Lung (tissue), 12 donors: ENCODE results near the gene SEC14L5. TPM values are rescaled to one million over a fixed set of nuclear protein-coding genes. Genes with fewer than 3 reads are reported as not detected.

Experiments used
- ATAC-seq: fragments of 200-7000 bp; cut with Tn5 transposase; one replicate; pipeline ENCODE4 v1.9.1; 2020; ENCODE audit warnings: moderate number of reproducible peaks; ENCODE audit not compliant: insufficient read depth, low FRiP score
- DNase-seq, 3 donors: peaks; one replicate each; pipeline ENCODE4 v3.0.0-alpha.2; 2013 to 2017
- H3K27ac ChIP-seq, 2 donors: one replicate each; pipeline ENCODE4 v1.5.1; 2013; ENCODE audit warnings: mild to moderate bottlenecking in 2 of 2, moderate library complexity in 2 of 2, control low read depth in 1 of 2, inconsistent platforms in 1 of 2, low read depth in 1 of 2, low read length in 1 of 2
- H3K27me3 ChIP-seq, 3 donors: one replicate each; pipeline ENCODE4 v1.5.1; 2013; ENCODE audit warnings: low read length in 2 of 3; ENCODE audit not compliant: control insufficient read depth in 3 of 3, insufficient read depth in 3 of 3
- H3K36me3 ChIP-seq, 4 donors: one replicate each; pipeline ENCODE4 v1.5.1; 2013; ENCODE audit warnings: low read length in 4 of 4, mild to moderate bottlenecking in 1 of 4, moderate library complexity in 1 of 4; ENCODE audit not compliant: control insufficient read depth in 4 of 4, insufficient read depth in 4 of 4
- H3K4me1 ChIP-seq, 5 donors: one replicate each; pipeline ENCODE4 v1.5.1; 2013; ENCODE audit warnings: low read length in 5 of 5, mild to moderate bottlenecking in 2 of 5, moderate library complexity in 1 of 5; ENCODE audit not compliant: control insufficient read depth in 5 of 5, insufficient read depth in 5 of 5
- H3K4me3 ChIP-seq: one replicate; pipeline ENCODE4 v1.5.1; 2013; ENCODE audit warnings: mild to moderate bottlenecking, control low read depth, moderate library complexity
- H3K9ac ChIP-seq, 2 donors: one replicate each; pipeline ENCODE4 v1.5.1; 2013; ENCODE audit warnings: low read length in 2 of 2, control low read depth in 1 of 2; ENCODE audit not compliant: insufficient read depth in 1 of 2
- H3K9me3 ChIP-seq, 4 donors: one replicate each; pipeline ENCODE4 v1.5.1; 2013; ENCODE audit warnings: low read length in 3 of 4, mild to moderate bottlenecking in 1 of 4, moderate library complexity in 1 of 4; ENCODE audit not compliant: control insufficient read depth in 4 of 4, insufficient read depth in 3 of 4
- WGBS, 2 donors: extraction: QIAGEN DNeasy Blood & Tissue Kit; methylation state at CpG; one replicate each; pipeline ENCODE4 v1.1.7; 2013; 5-methylcytosine and 5-hydroxymethylcytosine counted together
- polyA plus RNA-seq, 2 donors: library from polyadenylated mRNA; stranded (reverse); fragments of 200-250 nt; gene quantifications; one replicate each; pipeline ENCODE4 v1.2.1, GENCODE V29; 2013
- total RNA-seq, 2 donors: library from RNA; depleted of rRNA in 1 of 2; stranded (reverse); fragments of >200 nt in 1 of 2; gene quantifications; one replicate each; pipeline ENCODE4 v1.2.1, GENCODE V29; 2014 to 2021
- TF ChIP-seq, protein P1 (sequence below): IDR thresholded peaks from 2 replicates; pipeline ENCODE4 v1.5.1; 2012; ENCODE audit warnings: mild to moderate bottlenecking; ENCODE audit errors: control extremely low read depth, extremely low read depth
- donor health status: control.
- donor health status: control.
- donor health status: Bipolar disorder and iron deficiency.
- donor health status: healthy.
- donor health status: DM: yes; HTN: yes; CAD: no.

SEC14L5 gene
- total and polyA plus RNA-seq, 4 donors = 0.10 to 0.98 (median 0.28) TPM

DNA sequence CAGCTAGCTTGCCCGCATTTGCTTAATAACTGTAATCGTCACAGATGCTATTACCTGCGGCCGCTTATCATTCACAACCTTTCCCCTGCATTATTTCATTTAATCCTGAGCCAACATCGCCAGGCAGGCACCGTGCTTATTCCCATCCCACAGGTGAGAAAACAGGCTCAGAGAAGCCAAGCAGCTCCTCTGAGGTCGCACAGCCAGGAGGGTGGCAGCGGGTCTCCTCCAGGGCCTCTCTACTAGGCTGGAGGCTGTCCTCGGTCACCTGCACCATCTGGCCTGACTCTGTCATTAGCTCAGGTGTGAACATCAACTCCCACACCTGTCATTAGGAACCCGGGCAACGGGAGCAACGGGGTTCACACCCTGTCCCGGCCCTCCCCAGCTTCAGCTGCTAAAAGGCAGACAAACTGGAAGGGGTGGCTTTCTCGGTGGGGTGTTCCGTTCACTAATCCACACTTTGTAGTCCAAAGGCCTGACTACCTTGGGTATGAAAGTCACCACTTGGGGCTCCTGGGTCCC, 24.2 kb upstream of the SEC14L5 start:
- no peaks in the 10 kb centered on the region for H3K36me3 ChIP-seq
- no peak for ATAC-seq
- H3K27me3 ChIP-seq = peaks cover 0 to 13% (median 5%) of the 10 kb centered on the region in 3 donors
- H3K9ac ChIP-seq = no peak overlapping the region
- TF ChIP-seq, protein P1, sequence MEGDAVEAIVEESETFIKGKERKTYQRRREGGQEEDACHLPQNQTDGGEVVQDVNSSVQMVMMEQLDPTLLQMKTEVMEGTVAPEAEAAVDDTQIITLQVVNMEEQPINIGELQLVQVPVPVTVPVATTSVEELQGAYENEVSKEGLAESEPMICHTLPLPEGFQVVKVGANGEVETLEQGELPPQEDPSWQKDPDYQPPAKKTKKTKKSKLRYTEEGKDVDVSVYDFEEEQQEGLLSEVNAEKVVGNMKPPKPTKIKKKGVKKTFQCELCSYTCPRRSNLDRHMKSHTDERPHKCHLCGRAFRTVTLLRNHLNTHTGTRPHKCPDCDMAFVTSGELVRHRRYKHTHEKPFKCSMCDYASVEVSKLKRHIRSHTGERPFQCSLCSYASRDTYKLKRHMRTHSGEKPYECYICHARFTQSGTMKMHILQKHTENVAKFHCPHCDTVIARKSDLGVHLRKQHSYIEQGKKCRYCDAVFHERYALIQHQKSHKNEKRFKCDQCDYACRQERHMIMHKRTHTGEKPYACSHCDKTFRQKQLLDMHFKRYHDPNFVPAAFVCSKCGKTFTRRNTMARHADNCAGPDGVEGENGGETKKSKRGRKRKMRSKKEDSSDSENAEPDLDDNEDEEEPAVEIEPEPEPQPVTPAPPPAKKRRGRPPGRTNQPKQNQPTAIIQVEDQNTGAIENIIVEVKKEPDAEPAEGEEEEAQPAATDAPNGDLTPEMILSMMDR = no peak
- no peak overlapping the region for H3K4me3 ChIP-seq
- H3K9me3 ChIP-seq = no peaks in the 10 kb centered on the region
- 80 to 88% methylated on average over 15 of the region's 15 CpGs for WGBS, 2 donors
- no peak for DNase-seq
- peaks cover 0 to 20% (median 12%) of the 10 kb centered on the region in 5 donors for H3K4me1 ChIP-seq
- H3K27ac ChIP-seq = peak overlapping the region in 1 of 2 donors; percentile 0

DNA sequence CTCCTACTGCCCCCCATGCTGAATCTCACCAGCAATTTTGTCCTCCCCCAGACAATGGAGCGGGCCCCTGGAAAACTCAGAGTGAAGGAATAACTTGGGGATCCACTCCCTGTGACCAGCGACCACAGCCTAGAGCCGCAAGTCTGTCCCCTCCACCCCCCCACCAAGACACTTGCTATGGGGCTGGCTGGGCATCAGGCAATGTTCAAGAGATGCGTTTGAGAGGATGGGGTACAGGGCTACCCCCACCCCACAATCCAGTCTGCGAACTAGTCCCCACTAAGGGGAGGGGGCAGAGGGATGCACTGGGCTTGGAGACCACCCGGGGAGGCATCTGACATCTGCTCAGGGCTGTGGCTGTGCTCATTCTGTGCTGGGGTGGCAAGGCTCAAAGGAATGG, 23.5 kb upstream of the SEC14L5 start:
- TF ChIP-seq, protein P1 = no peak
- ATAC-seq = no peak
- Histone ChIP-seq H3K27ac (no peak overlapping the region), H3K9ac (no peak overlapping the region), H3K4me3 (no peak overlapping the region), H3K36me3 (no peaks in the 10 kb centered on the region), H3K27me3 (peaks cover 0 to 13% (median 5%) of the 10 kb centered on the region in 3 donors), H3K9me3 (no peaks in the 10 kb centered on the region), H3K4me1 (peaks cover 0 to 20% (median 12%) of the 10 kb centered on the region in 5 donors)
- DNase-seq = no peak
- 84 to 93% methylated on average over 6 of the region's 6 CpGs for WGBS, 2 donors

GRCh38 chr16:4935241-4935855, 22.8 kb upstream of the SEC14L5 start:
- peak overlapping the region in 1 of 2 donors; percentile 88 for H3K27ac ChIP-seq
- peak overlapping the region; percentile 23 for H3K4me3 ChIP-seq
- H3K9me3 ChIP-seq = no peaks in the 10 kb centered on the region
- H3K36me3 ChIP-seq = no peaks in the 10 kb centered on the region
- 53 to 65% methylated on average over 18 to 19 of the region's 19 CpGs for WGBS, 2 donors
- peaks cover 0 to 20% (median 12%) of the 10 kb centered on the region in 5 donors for H3K4me1 ChIP-seq
- peak; percentile 53 for ATAC-seq
- peaks cover 0 to 13% (median 5%) of the 10 kb centered on the region in 3 donors for H3K27me3 ChIP-seq
- DNase-seq = peak; percentile 63 to 83 (median 73)
- H3K9ac ChIP-seq = peak overlapping the region in 1 of 2 donors; percentile 25
- TF ChIP-seq, protein P1 = no peak
